ENCODE measurements around the gene SIRPA. TPM values are rescaled to one million over a fixed set of nuclear protein-coding genes. Genes with fewer than 3 reads are reported as not detected.

SIRPA gene
- total RNA-seq, 1 donor from 2014 or later: 5.0 TPM

DNA sequence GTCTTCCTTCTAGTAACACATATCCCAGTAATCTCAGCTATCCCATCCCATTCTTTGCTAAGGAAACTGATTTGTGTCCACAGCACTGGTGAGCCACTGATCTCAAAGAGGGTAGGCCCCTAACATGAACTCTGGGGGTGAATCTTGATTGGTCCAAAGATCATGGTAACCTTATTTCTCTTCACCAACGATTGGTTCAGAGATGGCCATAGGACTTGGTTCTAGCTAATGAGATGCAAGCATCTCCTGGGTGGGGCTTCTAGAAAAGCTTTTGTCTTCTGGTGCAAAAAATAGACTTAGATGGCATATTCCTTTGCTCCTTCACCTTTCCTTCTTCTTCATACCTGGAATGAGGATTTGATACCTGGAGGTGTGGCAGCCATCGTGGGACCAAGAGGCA is 43.8 kb upstream of the SIRPA start:
- FAIRE-seq: no peak

DNA sequence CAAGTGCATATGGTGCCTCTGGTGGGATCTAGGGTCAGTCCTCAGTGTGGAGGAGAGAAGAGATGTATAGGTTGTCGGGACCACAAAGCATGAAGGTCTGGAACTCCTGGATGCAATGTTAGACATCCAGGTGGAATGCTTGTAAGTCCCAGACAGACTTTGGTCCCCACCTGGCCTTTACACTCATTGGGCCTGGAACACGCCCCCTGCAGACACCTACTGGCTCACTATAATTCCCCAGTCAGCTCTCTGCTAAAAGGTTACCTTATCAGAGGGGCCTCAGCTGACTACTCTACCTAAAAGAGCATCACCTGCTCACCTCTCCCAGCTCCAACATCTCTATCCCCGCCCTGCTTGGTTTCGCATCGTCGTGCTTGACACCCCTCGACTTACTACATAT is 41.7 kb upstream of the SIRPA start:
- no peaks in the 10 kb centered on the region for H3K36me3 ChIP-seq (ENCODE audit: control insufficient read depth, insufficient read depth, low read length)
- TF ChIP-seq, protein P1, sequence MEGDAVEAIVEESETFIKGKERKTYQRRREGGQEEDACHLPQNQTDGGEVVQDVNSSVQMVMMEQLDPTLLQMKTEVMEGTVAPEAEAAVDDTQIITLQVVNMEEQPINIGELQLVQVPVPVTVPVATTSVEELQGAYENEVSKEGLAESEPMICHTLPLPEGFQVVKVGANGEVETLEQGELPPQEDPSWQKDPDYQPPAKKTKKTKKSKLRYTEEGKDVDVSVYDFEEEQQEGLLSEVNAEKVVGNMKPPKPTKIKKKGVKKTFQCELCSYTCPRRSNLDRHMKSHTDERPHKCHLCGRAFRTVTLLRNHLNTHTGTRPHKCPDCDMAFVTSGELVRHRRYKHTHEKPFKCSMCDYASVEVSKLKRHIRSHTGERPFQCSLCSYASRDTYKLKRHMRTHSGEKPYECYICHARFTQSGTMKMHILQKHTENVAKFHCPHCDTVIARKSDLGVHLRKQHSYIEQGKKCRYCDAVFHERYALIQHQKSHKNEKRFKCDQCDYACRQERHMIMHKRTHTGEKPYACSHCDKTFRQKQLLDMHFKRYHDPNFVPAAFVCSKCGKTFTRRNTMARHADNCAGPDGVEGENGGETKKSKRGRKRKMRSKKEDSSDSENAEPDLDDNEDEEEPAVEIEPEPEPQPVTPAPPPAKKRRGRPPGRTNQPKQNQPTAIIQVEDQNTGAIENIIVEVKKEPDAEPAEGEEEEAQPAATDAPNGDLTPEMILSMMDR (IDR thresholded peaks at IDR 0.05; ENCODE audit: insufficient read depth, low read length, severe bottlenecking): no peak
- no peak overlapping the region for H3K4me3 ChIP-seq (ENCODE audit: low read depth, low read length)
- no peak for DNase-seq (ENCODE audit: low read depth)
- H3K27me3 ChIP-seq (ENCODE audit: control insufficient read depth, insufficient read depth, low read length): no peaks in the 10 kb centered on the region
- FAIRE-seq: no peak

More for the DNA sequence above, 43.8 kb upstream of the SIRPA start:
- no peak for DNase-seq (ENCODE audit: low read depth)
- Histone ChIP-seq H3K36me3 (ENCODE audit: control insufficient read depth, insufficient read depth, low read length) (no peaks in the 10 kb centered on the region), H3K4me3 (ENCODE audit: low read depth, low read length) (no peak overlapping the region), H3K27me3 (ENCODE audit: control insufficient read depth, insufficient read depth, low read length) (no peaks in the 10 kb centered on the region)
- TF ChIP-seq, protein P1 (IDR thresholded peaks at IDR 0.05; ENCODE audit: insufficient read depth, low read length, severe bottlenecking): no peak

DNA sequence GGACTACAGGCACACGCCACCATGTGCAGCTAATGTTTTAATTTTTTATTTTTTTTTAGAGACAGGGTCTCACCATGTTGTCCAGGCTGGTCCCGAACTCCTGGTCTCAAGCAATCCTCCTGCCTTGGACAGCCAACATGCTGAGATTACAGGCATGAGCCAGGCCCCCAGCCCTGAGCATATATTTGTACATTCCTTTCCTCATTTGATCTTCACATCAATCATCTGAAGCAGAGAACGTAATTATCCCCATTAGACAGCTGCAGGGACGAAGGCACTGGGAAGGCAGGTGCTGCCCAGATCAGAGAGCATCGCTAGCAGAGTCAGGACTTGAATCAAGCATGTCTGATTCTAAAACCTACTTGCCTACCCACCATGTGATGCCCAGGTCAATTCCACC is 41.0 kb upstream of the SIRPA start:
- FAIRE-seq (no peak), DNase-seq (ENCODE audit: low read depth) (no peak)
- TF ChIP-seq, protein P1 (IDR thresholded peaks at IDR 0.05; ENCODE audit: insufficient read depth, low read length, severe bottlenecking): no peak
- Histone ChIP-seq H3K27me3 (ENCODE audit: control insufficient read depth, insufficient read depth, low read length) (no peaks in the 10 kb centered on the region), H3K4me3 (ENCODE audit: low read depth, low read length) (no peak overlapping the region), H3K36me3 (ENCODE audit: control insufficient read depth, insufficient read depth, low read length) (no peaks in the 10 kb centered on the region)

DNA sequence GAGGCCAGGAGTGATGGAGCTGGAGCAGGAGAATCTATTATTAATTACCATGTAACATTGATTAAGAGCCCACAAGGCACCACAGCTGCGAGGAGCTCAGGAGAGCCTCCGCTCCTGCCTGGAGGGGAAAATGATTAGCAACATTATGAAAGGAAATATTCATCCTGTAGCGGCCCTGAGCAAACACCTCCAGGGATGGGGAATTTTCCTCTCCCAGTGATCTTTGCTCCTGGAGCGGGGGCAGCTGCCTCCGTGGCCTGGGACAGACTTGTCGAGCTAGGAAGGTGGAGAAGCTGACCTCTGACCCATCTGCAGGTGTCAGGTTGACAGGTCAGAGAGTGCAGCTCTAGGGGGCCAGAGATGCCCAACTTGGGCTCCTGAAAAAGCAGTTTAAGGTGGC is 40.1 kb upstream of the SIRPA start:
- no peak for FAIRE-seq
- no peak overlapping the region for H3K4me3 ChIP-seq (ENCODE audit: low read depth, low read length)
- H3K36me3 ChIP-seq (ENCODE audit: control insufficient read depth, insufficient read depth, low read length): no peaks in the 10 kb centered on the region
- no peaks in the 10 kb centered on the region for H3K27me3 ChIP-seq (ENCODE audit: control insufficient read depth, insufficient read depth, low read length)
- TF ChIP-seq, protein P1 (IDR thresholded peaks at IDR 0.05; ENCODE audit: insufficient read depth, low read length, severe bottlenecking): no peak
- no peak for DNase-seq (ENCODE audit: low read depth)

DNA sequence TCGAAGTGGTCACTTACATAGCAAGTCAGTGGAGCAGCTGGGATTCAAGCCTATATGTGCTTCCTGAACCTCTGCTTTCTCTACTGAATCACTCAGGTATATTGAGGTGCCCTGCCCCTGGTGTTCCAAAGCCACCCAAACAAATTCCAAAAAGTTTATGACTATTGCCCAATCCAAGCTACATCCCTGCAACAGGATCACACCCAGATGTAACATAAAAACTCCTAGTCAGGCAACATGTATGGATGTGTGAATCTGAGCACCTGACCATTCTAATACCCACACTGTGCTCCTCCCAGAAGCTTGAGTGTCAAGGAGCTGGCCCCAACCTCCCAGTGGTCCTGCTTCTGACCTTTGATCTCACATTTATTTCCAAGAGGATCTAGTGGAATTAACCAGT is 39.5 kb upstream of the SIRPA start:
- Histone ChIP-seq H3K36me3 (ENCODE audit: control insufficient read depth, insufficient read depth, low read length) (no peaks in the 10 kb centered on the region), H3K4me3 (ENCODE audit: low read depth, low read length) (no peak overlapping the region), H3K27me3 (ENCODE audit: control insufficient read depth, insufficient read depth, low read length) (no peaks in the 10 kb centered on the region)
- DNase-seq (ENCODE audit: low read depth): no peak
- TF ChIP-seq, protein P1 (IDR thresholded peaks at IDR 0.05; ENCODE audit: insufficient read depth, low read length, severe bottlenecking): no peak
- no peak for FAIRE-seq

DNA sequence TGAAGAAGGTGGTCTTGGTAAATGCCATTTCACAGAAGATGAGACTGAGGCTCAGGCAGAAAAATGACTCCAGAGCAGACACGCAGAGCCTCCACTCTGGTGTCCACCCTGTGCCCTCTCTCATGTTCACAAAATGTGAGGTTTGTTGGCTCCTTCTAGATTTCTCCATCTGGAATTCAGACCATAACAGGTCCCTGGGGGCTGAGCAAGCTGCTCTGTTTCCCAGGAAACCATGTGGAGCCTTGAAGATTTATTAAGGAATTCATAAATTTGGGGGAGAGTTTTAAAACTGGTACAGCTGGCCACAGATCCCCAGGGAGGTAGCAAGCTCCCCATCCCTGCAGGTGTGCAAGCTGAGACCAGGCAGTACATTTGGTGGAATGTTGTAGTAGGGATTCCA is 38.8 kb upstream of the SIRPA start:
- no peak for DNase-seq (ENCODE audit: low read depth)
- TF ChIP-seq, protein P1 (IDR thresholded peaks at IDR 0.05; ENCODE audit: insufficient read depth, low read length, severe bottlenecking): no peak
- FAIRE-seq: no peak
- H3K36me3 ChIP-seq (ENCODE audit: control insufficient read depth, insufficient read depth, low read length): no peaks in the 10 kb centered on the region
- H3K27me3 ChIP-seq (ENCODE audit: control insufficient read depth, insufficient read depth, low read length): no peaks in the 10 kb centered on the region
- H3K4me3 ChIP-seq (ENCODE audit: low read depth, low read length): no peak overlapping the region
